K562 (cell line): ENCODE results near the gene RCOR1. TPM values are rescaled to one million over a fixed set of nuclear protein-coding genes. Genes with fewer than 3 reads are reported as not detected.

Experiments used
- CTCF ChIP-seq, 3 experiments: IDR thresholded peaks in 2 of 3; conservative IDR thresholded peaks in 1 of 3; 2 replicates each; pipeline ENCODE4 v1.5.1; 2011 to 2012; ENCODE audit warnings: low read length in 3 of 3, mild to moderate bottlenecking in 3 of 3, control low read depth in 2 of 3, improper control_type of control experiment in 1 of 3, inconsistent platforms in 1 of 3, low read depth in 1 of 3, mixed read lengths in 1 of 3, moderate library complexity in 1 of 3; ENCODE audit not compliant: insufficient read depth in 2 of 3
- CXXC5 ChIP-seq: fragments of 250-450 bp; sonication (Bioruptor Pico); IDR thresholded peaks from 2 replicates; pipeline ENCODE4 v1.8.0; 2022; ENCODE audit warnings: inconsistent platforms, mild to moderate bottlenecking, moderate library complexity
- FOXK1 ChIP-seq: sonication (generic); formaldehyde crosslinking; IDR thresholded peaks from 2 replicates; pipeline ENCODE4 v1.8.0; 2022; ENCODE audit warnings: missing genetic modification reagents, mild to moderate bottlenecking, borderline replicate concordance
- JUND ChIP-seq, 2 experiments: IDR thresholded peaks; 2 replicates in 1 of 2; 3 replicates in 1 of 2; pipeline ENCODE4 v1.6.1; 2011; ENCODE audit warnings: borderline replicate concordance in 2 of 2, low read depth in 2 of 2, low read length in 2 of 2, improper control_type of control experiment in 1 of 2, missing biosample characterization in 1 of 2, missing genetic modification characterization in 1 of 2, missing genetic modification reagents in 1 of 2
- L3MBTL2 ChIP-seq: fragments of 450-650 bp; IDR thresholded peaks from 2 replicates; pipeline ENCODE4 v1.6.1; 2016; ENCODE audit warnings: mild to moderate bottlenecking, moderate library complexity
- MCM7 ChIP-seq, 2 experiments: fragments of 450-650 bp; IDR thresholded peaks; 2 replicates each; pipeline ENCODE4 v1.6.1; 2016 to 2018
- RBM17 ChIP-seq: fragments of 200-400 bp; formaldehyde crosslinking; IDR thresholded peaks from 2 replicates; pipeline ENCODE4 v1.6.1; 2017; ENCODE audit warnings: low read depth, mild to moderate bottlenecking, low read length, borderline replicate concordance
- RHOXF2B ChIP-seq: fragments of 250-450 bp; sonication (Bioruptor Pico); conservative IDR thresholded peaks from 2 replicates; pipeline ENCODE4 v1.5.1; 2021
- SP1 ChIP-seq: sonication (generic); formaldehyde crosslinking; IDR thresholded peaks from 2 replicates; pipeline ENCODE4 v1.8.1; 2022; ENCODE audit warnings: mild to moderate bottlenecking, missing genetic modification reagents
- ZBTB2 ChIP-seq: fragments of 450-650 bp; IDR thresholded peaks from 2 replicates; pipeline ENCODE4 v1.6.1; 2016; ENCODE audit warnings: antibody characterized with exemption
- ZBTB7A ChIP-seq: IDR thresholded peaks from 2 replicates; pipeline ENCODE4 v1.6.1; 2011; ENCODE audit warnings: low read depth, mild to moderate bottlenecking, low read length, moderate library complexity, borderline replicate concordance; ENCODE audit not compliant: control insufficient read depth
- ZNF263 ChIP-seq: sonication (generic); formaldehyde crosslinking; IDR thresholded peaks from 2 replicates; pipeline ENCODE4 v1.8.0; 2022; ENCODE audit warnings: mild to moderate bottlenecking, missing genetic modification reagents, borderline replicate concordance
- ZNF347 ChIP-seq: fragments of 450-650 bp; formaldehyde crosslinking; IDR thresholded peaks from 2 replicates; pipeline ENCODE4 v1.4.0; 2020; ENCODE audit warnings: low read depth, mild to moderate bottlenecking, moderate library complexity
- ZNF551 ChIP-seq: fragments of 250-450 bp; sonication (Bioruptor Pico); IDR thresholded peaks from 2 replicates; pipeline ENCODE4 v1.5.0; 2021; ENCODE audit warnings: mild to moderate bottlenecking, moderate library complexity
- ZNF583 ChIP-seq: fragments of 250-450 bp; sonication (Bioruptor Pico); IDR thresholded peaks from 2 replicates; pipeline ENCODE4 v1.4.0; 2020
- polyA plus RNA-seq, 8 experiments: library from polyadenylated mRNA; depleted of rRNA in 4 of 8; stranded (reverse) in 5 of 8; unstranded in 3 of 8; fragments of >200 nt; fragmentation: Nextera tagmentation in 2 of 8; fragmentation: Illumina TruSeq in 1 of 8; extraction: Ambion mirVana in 2 of 8; extraction: Trizol in 1 of 8; gene quantifications; 2 replicates each; pipeline versions ENCODE4 v1.2.1 to v1.2.3, GENCODE V29; 2011 to 2014; ENCODE audit warnings: inconsistent platforms in 1 of 8, missing spikeins in 1 of 8
- total RNA-seq, 7 experiments: library from RNA; depleted of rRNA in 6 of 7; stranded (reverse); fragments of >200 nt in 6 of 7; fragmentation: Illumina TruSeq in 2 of 7; extraction: Trizol in 2 of 7; gene quantifications; 2 replicates each; pipeline versions ENCODE4 v1.2.1 to v1.2.3, GENCODE V29; 2011 to 2021; ENCODE audit warnings: low replicate concordance in 1 of 7
- TF ChIP-seq, protein P1 (sequence below), 2 experiments: fragments of 450-650 bp; formaldehyde crosslinking in 1 of 2; IDR thresholded peaks; 2 replicates each; pipeline versions ENCODE4 v1.4.0 to v1.6.1; 2014 to 2020; ENCODE audit warnings: mild to moderate bottlenecking in 2 of 2, borderline replicate concordance in 1 of 2, low read depth in 1 of 2

RCOR1 gene
- total and polyA plus RNA-seq, 9 of the 15 experiments (the other 6 are each of a cell fraction or from before 2014, with no cell fraction given), result 8.5 to 47.9 (median 20.9) TPM

DNA sequence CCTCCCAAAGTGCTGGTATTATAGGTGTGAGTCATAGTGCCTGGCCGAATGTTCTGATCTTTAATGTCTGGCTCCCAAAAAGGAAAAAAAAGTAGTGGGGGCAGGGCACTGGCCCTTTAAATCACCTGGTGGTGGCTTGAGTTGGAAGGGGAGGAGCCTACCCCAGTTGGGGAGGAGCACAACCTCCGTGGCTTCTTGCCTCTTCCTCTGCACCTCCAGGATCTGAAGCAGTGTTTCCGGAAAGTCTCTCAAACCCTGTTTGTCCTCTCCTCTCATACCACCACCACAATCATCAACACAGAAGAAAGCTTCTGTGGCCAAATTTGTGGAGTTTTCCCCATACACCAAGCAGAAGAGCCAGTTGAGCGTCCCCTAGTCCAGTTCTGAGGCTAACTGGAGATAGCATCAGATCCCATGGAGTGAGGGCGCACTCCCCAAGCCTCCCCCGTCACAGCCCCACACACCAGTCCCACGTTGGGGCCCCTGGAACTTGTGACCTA, 24.3 kb upstream of the RCOR1 start (continued):
- TF ChIP-seq, protein P1, sequence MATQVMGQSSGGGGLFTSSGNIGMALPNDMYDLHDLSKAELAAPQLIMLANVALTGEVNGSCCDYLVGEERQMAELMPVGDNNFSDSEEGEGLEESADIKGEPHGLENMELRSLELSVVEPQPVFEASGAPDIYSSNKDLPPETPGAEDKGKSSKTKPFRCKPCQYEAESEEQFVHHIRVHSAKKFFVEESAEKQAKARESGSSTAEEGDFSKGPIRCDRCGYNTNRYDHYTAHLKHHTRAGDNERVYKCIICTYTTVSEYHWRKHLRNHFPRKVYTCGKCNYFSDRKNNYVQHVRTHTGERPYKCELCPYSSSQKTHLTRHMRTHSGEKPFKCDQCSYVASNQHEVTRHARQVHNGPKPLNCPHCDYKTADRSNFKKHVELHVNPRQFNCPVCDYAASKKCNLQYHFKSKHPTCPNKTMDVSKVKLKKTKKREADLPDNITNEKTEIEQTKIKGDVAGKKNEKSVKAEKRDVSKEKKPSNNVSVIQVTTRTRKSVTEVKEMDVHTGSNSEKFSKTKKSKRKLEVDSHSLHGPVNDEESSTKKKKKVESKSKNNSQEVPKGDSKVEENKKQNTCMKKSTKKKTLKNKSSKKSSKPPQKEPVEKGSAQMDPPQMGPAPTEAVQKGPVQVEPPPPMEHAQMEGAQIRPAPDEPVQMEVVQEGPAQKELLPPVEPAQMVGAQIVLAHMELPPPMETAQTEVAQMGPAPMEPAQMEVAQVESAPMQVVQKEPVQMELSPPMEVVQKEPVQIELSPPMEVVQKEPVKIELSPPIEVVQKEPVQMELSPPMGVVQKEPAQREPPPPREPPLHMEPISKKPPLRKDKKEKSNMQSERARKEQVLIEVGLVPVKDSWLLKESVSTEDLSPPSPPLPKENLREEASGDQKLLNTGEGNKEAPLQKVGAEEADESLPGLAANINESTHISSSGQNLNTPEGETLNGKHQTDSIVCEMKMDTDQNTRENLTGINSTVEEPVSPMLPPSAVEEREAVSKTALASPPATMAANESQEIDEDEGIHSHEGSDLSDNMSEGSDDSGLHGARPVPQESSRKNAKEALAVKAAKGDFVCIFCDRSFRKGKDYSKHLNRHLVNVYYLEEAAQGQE (IDR thresholded peaks at IDR 0.05; ENCODE audit: borderline replicate concordance), result peak; percentile 5; the same call in 1 of the 2 replicates
- TF ChIP-seq, protein P1 (CRISPR knock-in tag; IDR thresholded peaks at IDR 0.05; ENCODE audit: low read depth), result no peak
- TF ChIP-seq CTCF (IDR thresholded peaks at IDR 0.05 in 2 of 3, conservative IDR thresholded peaks at IDR 0.05 in 1 of 3; ENCODE audit: insufficient read depth in 2 of 3, low read depth in 1 of 3, low read length in 3 of 3), result peak in 1 of 3 experiments; percentile 2; a peak in 1 of 6 replicates
- TF ChIP-seq RHOXF2B, result no peak
- no peak for TF ChIP-seq ZNF583 (CRISPR knock-in tag)
- TF ChIP-seq MCM7 (IDR thresholded peaks at IDR 0.05), result no peak
- peak; percentile 34; the same call in 1 of the 2 replicates for TF ChIP-seq ZBTB7A
- no peak for TF ChIP-seq ZNF551 (CRISPR knock-in tag)
- peak; percentile 71 for TF ChIP-seq JUND (IDR thresholded peaks at IDR 0.05; ENCODE audit: borderline replicate concordance, low read depth, low read length)
- peak; percentile 76; the same call in 1 of the 3 replicates for TF ChIP-seq JUND (tag; IDR thresholded peaks at IDR 0.05; ENCODE audit: borderline replicate concordance, low read depth, low read length)
- no peak for TF ChIP-seq FOXK1 (CRISPR knock-in tag)
- peak; percentile 55; the same call in 1 of the 2 replicates for TF ChIP-seq ZNF263 (CRISPR knock-in tag)
- TF ChIP-seq ZBTB2, result no peak
- TF ChIP-seq L3MBTL2, result 0 out of 2 replicates have a peak, but pooled peaks have one; percentile 18
- TF ChIP-seq ZNF347 (CRISPR knock-in tag), result no peak
- TF ChIP-seq SP1 (CRISPR knock-in tag), result 0 out of 2 replicates have a peak, but pooled peaks have one; percentile 22
- no peak for TF ChIP-seq CXXC5 (CRISPR knock-in tag)
- TF ChIP-seq RBM17, result no peak
